IMR-90 (cell line): Measurements from ENCODE around the gene MORF4L2. TPM values are rescaled to one million over a fixed set of nuclear protein-coding genes. Genes with fewer than 3 reads are reported as not detected.

Experiments
- ATAC-seq: fragments of 200-7000 bp; cut with Tn5 transposase; 2 replicates; pipeline ENCODE4 v1.9.1; 2020; ENCODE audit warnings: low read depth, mild to moderate bottlenecking, moderate library complexity
- BruUV-seq: library from RNA; stranded (reverse); fragments of 400-500 nt; replicated peaks from 2 replicates; lab custom pipeline; 2021; lab: Mats Ljungman, UMichigan
- CTCF ChIA-PET: fragments of 300-600 bp; formaldehyde crosslinking; extraction: SDS; loops from one replicate; lab custom pipeline; 2021; ENCODE audit warnings: antibody characterized with exemption; lab: Yijun Ruan, JAX
- POLR2A ChIA-PET: fragments of 300-600 bp; sonication (Branson Sonifier 250); formaldehyde crosslinking; loops from one replicate; lab custom pipeline; 2022; ENCODE audit warnings: antibody characterized with exemption; ENCODE audit not compliant: unreplicated experiment; lab: Charles Lee
- DNase-seq: peaks from one replicate; pipeline ENCODE4 v3.0.0; 2013
- H2AFZ ChIP-seq: replicated peaks from 2 replicates; pipeline ENCODE3; 2013; ENCODE audit warnings: low read length, mild to moderate bottlenecking; ENCODE audit not compliant: poor library complexity
- H2AK5ac ChIP-seq: 2 replicates; pipeline ENCODE4 v1.6.1; 2013; ENCODE audit warnings: low read depth, low read length, inconsistent platforms
- H2AK9ac ChIP-seq: replicated peaks from 2 replicates; pipeline ENCODE3; 2013; ENCODE audit warnings: mild to moderate bottlenecking, low read depth, low read length, moderate library complexity; ENCODE audit not compliant: poor library complexity
- H2BK120ac ChIP-seq: 2 replicates; pipeline ENCODE4 v1.6.1; 2013; ENCODE audit warnings: low read depth, low read length, inconsistent platforms
- H2BK15ac ChIP-seq: 3 replicates; pipeline ENCODE4 v1.6.1; 2013; ENCODE audit warnings: low read depth, low read length, inconsistent platforms
- H2BK20ac ChIP-seq: 2 replicates; pipeline ENCODE4 v1.6.1; 2013; ENCODE audit warnings: low read depth, mild to moderate bottlenecking, inconsistent platforms, low read length, moderate library complexity
- H2BK5ac ChIP-seq: 2 replicates; pipeline ENCODE4 v1.6.1; 2013; ENCODE audit warnings: mild to moderate bottlenecking, low read depth, low read length, inconsistent platforms; ENCODE audit not compliant: poor library complexity, severe bottlenecking
- H3K14ac ChIP-seq: replicated peaks from 2 replicates; pipeline ENCODE4 v1.6.1; 2013; ENCODE audit warnings: low read depth, low read length, inconsistent platforms
- H3K18ac ChIP-seq: 2 replicates; pipeline ENCODE4 v1.6.1; 2013; ENCODE audit warnings: low read depth, low read length, control low read depth
- H3K23ac ChIP-seq: 2 replicates; pipeline ENCODE4 v1.6.1; 2013; ENCODE audit warnings: low read depth, low read length, inconsistent platforms
- H3K27ac ChIP-seq: 2 replicates; pipeline ENCODE4 v1.5.1; 2013; ENCODE audit warnings: mild to moderate bottlenecking, control low read depth, low read length; ENCODE audit not compliant: insufficient read depth
- H3K27me3 ChIP-seq: 2 replicates; pipeline ENCODE4 v1.6.1; 2013; ENCODE audit warnings: low read length; ENCODE audit not compliant: control insufficient read depth, insufficient read depth
- H3K36me3 ChIP-seq: 2 replicates; pipeline ENCODE4 v1.6.1; 2013; ENCODE audit warnings: low read length, mixed read lengths; ENCODE audit not compliant: control insufficient read depth, insufficient read depth
- H3K4ac ChIP-seq: 2 replicates; pipeline ENCODE4 v1.6.1; 2013; ENCODE audit warnings: low read depth, low read length, inconsistent platforms
- H3K4me1 ChIP-seq: 2 replicates; pipeline ENCODE4 v1.6.1; 2013; ENCODE audit warnings: low read length, mixed read lengths; ENCODE audit not compliant: control insufficient read depth, insufficient read depth
- H3K4me2 ChIP-seq: 2 replicates; pipeline ENCODE4 v1.6.1; 2013; ENCODE audit warnings: low read depth, mild to moderate bottlenecking, control low read depth, low read length, moderate library complexity
- H3K4me3 ChIP-seq: 2 replicates; pipeline ENCODE4 v1.5.1; 2013; ENCODE audit warnings: low read depth, mild to moderate bottlenecking, control low read depth, low read length, moderate library complexity; ENCODE audit not compliant: insufficient read depth
- H3K56ac ChIP-seq: 2 replicates; pipeline ENCODE4 v1.6.1; 2013; ENCODE audit warnings: low read length, inconsistent platforms; ENCODE audit not compliant: insufficient read depth; ENCODE audit errors: extremely low read depth
- H3K79me1 ChIP-seq, 2 experiments: 2 replicates each; pipeline ENCODE4 v1.6.1; 2013; ENCODE audit warnings: low read length in 2 of 2, inconsistent platforms in 1 of 2, low read depth in 1 of 2
- H3K9ac ChIP-seq: 2 replicates; pipeline ENCODE4 v1.6.1; 2013; ENCODE audit warnings: low read depth, low read length, control low read depth
- H3K9me1 ChIP-seq: 2 replicates; pipeline ENCODE4 v1.6.1; 2013; ENCODE audit warnings: low read length, inconsistent platforms; ENCODE audit not compliant: insufficient read depth
- H3K9me3 ChIP-seq: 2 replicates; pipeline ENCODE4 v1.6.1; 2013; ENCODE audit warnings: low read length; ENCODE audit not compliant: control insufficient read depth, insufficient read depth
- H4K20me1 ChIP-seq: 2 replicates; pipeline ENCODE4 v1.6.1; 2013; ENCODE audit warnings: low read length, inconsistent platforms; ENCODE audit not compliant: insufficient read depth
- H4K5ac ChIP-seq: 2 replicates; pipeline ENCODE4 v1.6.1; 2013; ENCODE audit warnings: mild to moderate bottlenecking, low read depth, low read length, control low read depth
- H4K8ac ChIP-seq, 2 experiments: 2 replicates each; pipeline ENCODE4 v1.6.1; 2013; ENCODE audit warnings: low read depth in 2 of 2, low read length in 2 of 2, control low read depth in 1 of 2, inconsistent platforms in 1 of 2
- H4K91ac ChIP-seq: 2 replicates; pipeline ENCODE4 v1.6.1; 2013; ENCODE audit warnings: low read depth, low read length, inconsistent platforms; ENCODE audit not compliant: insufficient read depth
- BHLHE40 ChIP-seq: fragments of 150-350 bp; IDR thresholded peaks from 2 replicates; pipeline ENCODE4 v1.6.1; 2016; ENCODE audit warnings: mild to moderate bottlenecking, low read depth, low read length
- CEBPB ChIP-seq: IDR thresholded peaks from 2 replicates; pipeline ENCODE4 v1.6.1; 2012; ENCODE audit warnings: low read depth, low read length, improper control_type of control experiment
- CHD1 ChIP-seq: IDR thresholded peaks from 2 replicates; pipeline ENCODE4 v1.6.1; 2012; ENCODE audit warnings: low read depth, low read length, improper control_type of control experiment
- CTCF ChIP-seq: conservative IDR thresholded peaks from 2 replicates; pipeline ENCODE4 v1.5.1; 2012; ENCODE audit warnings: mild to moderate bottlenecking, low read depth, low read length, improper control_type of control experiment
- FOS ChIP-seq: fragments of 150-350 bp; IDR thresholded peaks from 2 replicates; pipeline ENCODE4 v1.6.1; 2016; ENCODE audit warnings: low read depth, low read length
- MAFK ChIP-seq: IDR thresholded peaks from 2 replicates; pipeline ENCODE4 v1.6.1; 2012; ENCODE audit warnings: low read depth, low read length, improper control_type of control experiment
- MAZ ChIP-seq: IDR thresholded peaks from 2 replicates; pipeline ENCODE4 v1.6.1; 2012; ENCODE audit warnings: low read depth, mild to moderate bottlenecking, low read length, improper control_type of control experiment, moderate library complexity, borderline replicate concordance
- NFE2L2 ChIP-seq: fragments of 150-350 bp; IDR thresholded peaks from 2 replicates; pipeline ENCODE4 v1.6.1; 2016; ENCODE audit warnings: low read depth, mild to moderate bottlenecking, low read length
- RAD21 ChIP-seq: IDR thresholded peaks from 2 replicates; pipeline ENCODE4 v1.6.1; 2012; ENCODE audit warnings: low read length, improper control_type of control experiment
- SMC3 ChIP-seq: fragments of 150-350 bp; IDR thresholded peaks from 2 replicates; pipeline ENCODE4 v1.6.1; 2016; ENCODE audit warnings: low read depth, mild to moderate bottlenecking, antibody characterized with exemption, low read length, moderate library complexity
- WGBS, 2 experiments: methylation state at CpG; one replicate each; pipeline versions ENCODE4 v1.1.5 to v1.1.7; 2013; ENCODE audit warnings: missing lambda C conversion rate in 2 of 2; ENCODE audit not compliant: insufficient read length in 1 of 2; ENCODE audit errors: extremely low coverage in 2 of 2; 5-methylcytosine and 5-hydroxymethylcytosine counted together
- dilution Hi-C: fragments of 300-500 bp; cut with HindIII; formaldehyde crosslinking; loops from one replicate; pipeline ENCODE4 v1.14.3; 2018; ENCODE audit warnings: low sequenced_read_pairs; ENCODE audit not compliant: unreplicated experiment
- in situ Hi-C: fragments of 300-500 bp; cut with MboI; formaldehyde crosslinking; loops from 3 replicates; pipeline ENCODE4 v1.14.3; 2019; ENCODE audit warnings: low sequenced_read_pairs, inconsistent platforms, mixed read lengths
- intact Hi-C: fragments of 100-400 bp; cut with micrococcal nuclease; formaldehyde crosslinking; loops from 2 replicates; pipeline ENCODE4 v1.10.0; 2022
- polyA plus RNA-seq, 3 experiments: library from polyadenylated mRNA; depleted of rRNA; stranded (reverse); fragments of >200 nt; gene quantifications; 2 replicates each; pipeline ENCODE4 v1.2.3, GENCODE V29; 2012; ENCODE audit warnings: low replicate concordance in 1 of 3
- total RNA-seq: library from RNA; depleted of rRNA; stranded (reverse); fragments of >200 nt; gene quantifications from 2 replicates; pipeline ENCODE4 v1.2.3, GENCODE V29; 2012
- TF ChIP-seq, protein P1 (sequence below): fragments of 150-350 bp; IDR thresholded peaks from 2 replicates; pipeline ENCODE4 v1.6.1; 2016; ENCODE audit warnings: low read depth, mild to moderate bottlenecking, low read length, moderate library complexity, borderline replicate concordance

The MORF4L2 gene
- total and polyA plus RNA-seq, 2 of the 4 experiments (the other 2 are of a cell fraction), result 795 to 1,218 TPM

GRCh38 chrX:103685396-103685795, 1.1 kb downstream of the MORF4L2 start (continued):
- TF ChIP-seq CTCF, result no peak
- no peak for TF ChIP-seq NFE2L2
- TF ChIP-seq SMC3, result no peak
- no peak for TF ChIP-seq RAD21

DNA sequence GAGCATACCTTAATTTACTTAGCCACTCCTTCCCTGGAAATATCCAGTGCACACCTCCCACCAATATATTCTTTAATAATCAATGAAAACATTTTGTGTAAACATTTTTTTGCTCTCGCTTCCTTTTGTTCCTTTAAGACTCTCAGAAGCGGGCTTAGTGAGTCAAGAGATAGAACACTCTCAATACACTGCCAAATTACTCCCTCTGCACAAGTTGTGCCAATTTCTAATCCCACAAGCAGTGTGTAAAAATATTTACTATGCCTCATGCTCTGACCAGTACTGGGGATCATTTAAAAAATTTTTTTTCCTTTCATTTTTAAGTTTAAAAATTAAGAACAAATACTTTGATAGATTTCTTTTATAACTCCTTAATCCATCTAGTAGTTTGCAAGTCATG, 5.1 kb downstream of the MORF4L2 start:
- H3K4me2 ChIP-seq, result no peak overlapping the region
- H3K14ac ChIP-seq, result no peak overlapping the region
- no peaks in the 10 kb centered on the region for H3K4me1 ChIP-seq
- no peak overlapping the region for H4K8ac ChIP-seq
- in situ Hi-C loops, result loop anchor here (25.0 kb wide), 1 partner anchor 456 kb away; no protein-coding TSS in a partner anchor
- no peak overlapping the region for H3K9ac ChIP-seq
- no peaks in the 10 kb centered on the region for H3K9me3 ChIP-seq
- H2BK20ac ChIP-seq, result no peak overlapping the region
- ChIA-PET POLR2A (no interaction called here), CTCF (no interaction called here)
- H3K27me3 ChIP-seq, result 0 out of 2 replicates have a peak, but pooled peaks cover 1% of the 10 kb centered on the region
- no peak overlapping the region for H3K18ac ChIP-seq
- H3K56ac ChIP-seq, result no peak overlapping the region
- no peak overlapping the region for H3K4ac ChIP-seq
- H2BK5ac ChIP-seq, result no peak overlapping the region
- intact Hi-C loops, result no loop called here
- peaks cover 24% of the 10 kb centered on the region for H3K36me3 ChIP-seq
- ATAC-seq, result no peak
- H2BK15ac ChIP-seq, result no peak overlapping the region
- peaks cover 47% of the 10 kb centered on the region; the same call in 1 of the 2 replicates for H4K20me1 ChIP-seq
- no peak overlapping the region for H3K27ac ChIP-seq
- H2AFZ ChIP-seq, result no peak overlapping the region
- BruUV-seq, result no TSS peak
- no CpG with 5 or more reads among the region's 2 CpGs for WGBS, 2 experiments
- no peaks in the 10 kb centered on the region for H3K9me1 ChIP-seq
- no peak overlapping the region for H3K23ac ChIP-seq
- H2AK5ac ChIP-seq, result no peak overlapping the region
- no peak overlapping the region for H4K91ac ChIP-seq
- dilution Hi-C loops, result no loop called here
- DNase-seq, result no peak
- peaks cover 0 to 7% of the 10 kb centered on the region in 2 experiments; a peak in 1 of 4 replicates for H3K79me1 ChIP-seq
- H2BK120ac ChIP-seq, result no peak overlapping the region
- no peak overlapping the region for H4K5ac ChIP-seq
- H3K4me3 ChIP-seq, result no peak overlapping the region
- no peak overlapping the region for H2AK9ac ChIP-seq
- TF ChIP-seq BHLHE40 (no peak), RAD21 (no peak), SMC3 (no peak), NFE2L2 (no peak), FOS (no peak), MAZ (no peak), CTCF (no peak), CEBPB (no peak), CHD1 (no peak), MAFK (no peak)
- TF ChIP-seq, protein P1, sequence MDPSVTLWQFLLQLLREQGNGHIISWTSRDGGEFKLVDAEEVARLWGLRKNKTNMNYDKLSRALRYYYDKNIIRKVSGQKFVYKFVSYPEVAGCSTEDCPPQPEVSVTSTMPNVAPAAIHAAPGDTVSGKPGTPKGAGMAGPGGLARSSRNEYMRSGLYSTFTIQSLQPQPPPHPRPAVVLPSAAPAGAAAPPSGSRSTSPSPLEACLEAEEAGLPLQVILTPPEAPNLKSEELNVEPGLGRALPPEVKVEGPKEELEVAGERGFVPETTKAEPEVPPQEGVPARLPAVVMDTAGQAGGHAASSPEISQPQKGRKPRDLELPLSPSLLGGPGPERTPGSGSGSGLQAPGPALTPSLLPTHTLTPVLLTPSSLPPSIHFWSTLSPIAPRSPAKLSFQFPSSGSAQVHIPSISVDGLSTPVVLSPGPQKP, result no peak
